Natural killer cell (primary cell): ENCODE measurements around the gene SHISAL1. TPM values are rescaled to one million over a fixed set of nuclear protein-coding genes. Genes with fewer than 3 reads are reported as not detected.

Source experiments
- ATAC-seq, 3 donors: fragments of 150-1000 bp in 2 of 3; fragments of 200-7000 bp in 1 of 3; cut with Tn5 transposase; 1 replicate in 1 of 3; 2 replicates in 2 of 3; pipeline ENCODE4 v1.10.0; 2021; ENCODE audit warnings: mild to moderate bottlenecking in 2 of 3, moderate library complexity in 2 of 3
- DNase-seq, 2 donors: peaks; one replicate each; pipeline versions ENCODE4 v3.0.0 to v3.0.0-alpha.2; 2013 to 2021; ENCODE audit warnings: mixed read lengths in 1 of 2
- H3K27ac ChIP-seq: one replicate; pipeline ENCODE4 v1.5.1; 2013; ENCODE audit warnings: mild to moderate bottlenecking, low read length
- H3K27me3 ChIP-seq: one replicate; pipeline ENCODE4 v1.6.1; 2013; ENCODE audit warnings: low read length; ENCODE audit not compliant: control insufficient read depth, insufficient read depth
- H3K36me3 ChIP-seq: one replicate; pipeline ENCODE4 v1.6.1; 2013; ENCODE audit warnings: low read length; ENCODE audit not compliant: control insufficient read depth, insufficient read depth
- H3K4me1 ChIP-seq: one replicate; pipeline ENCODE4 v1.6.1; 2013; ENCODE audit warnings: low read length; ENCODE audit not compliant: control insufficient read depth, insufficient read depth
- H3K4me3 ChIP-seq: one replicate; pipeline ENCODE4 v1.5.1; 2013; ENCODE audit warnings: low read length
- H3K9me3 ChIP-seq: one replicate; pipeline ENCODE4 v1.6.1; 2013; ENCODE audit warnings: low read length; ENCODE audit not compliant: control insufficient read depth, insufficient read depth
- H3K27ac Mint-ChIP-seq, 2 donors: one replicate each; pipeline ENCODE4 v1.8.0; 2022; ENCODE audit warnings: mild to moderate bottlenecking in 2 of 2, mixed read lengths in 2 of 2, moderate library complexity in 1 of 2
- H3K27me3 Mint-ChIP-seq, 2 donors: one replicate each; pipeline ENCODE4 v1.8.0; 2022; ENCODE audit warnings: low read depth in 2 of 2, mixed read lengths in 2 of 2
- H3K36me3 Mint-ChIP-seq: one replicate; pipeline ENCODE4 v1.8.0; 2022; ENCODE audit warnings: mixed read lengths
- H3K4me1 Mint-ChIP-seq, 2 donors: one replicate each; pipeline ENCODE4 v1.8.0; 2022; ENCODE audit warnings: mixed read lengths in 2 of 2
- H3K4me3 Mint-ChIP-seq: one replicate; pipeline ENCODE4 v1.8.0; 2022; ENCODE audit warnings: mild to moderate bottlenecking, moderate library complexity, mixed read lengths
- H3K9me3 Mint-ChIP-seq, 2 donors: one replicate each; pipeline ENCODE4 v1.8.0; 2022; ENCODE audit warnings: mixed read lengths in 2 of 2
- WGBS: methylation state at CpG from one replicate; pipeline ENCODE4 v1.1.7; 2013; ENCODE audit warnings: missing lambda C conversion rate; ENCODE audit not compliant: insufficient coverage; 5-methylcytosine and 5-hydroxymethylcytosine counted together
- intact Hi-C: fragments of 100-400 bp; cut with micrococcal nuclease; formaldehyde crosslinking; loops from one replicate; pipeline ENCODE4 v1.14.2; 2022
- total RNA-seq, 4 donors: library from RNA; stranded (reverse); fragments of 120-200 nt in 1 of 4; gene quantifications; one replicate each; pipeline versions ENCODE4 v1.2.3 to v1.2.4, GENCODE V29; 2013 to 2022
- TF ChIP-seq, protein P1 (sequence below): fragments of 200-600 bp; IDR thresholded peaks from one replicate; pipeline ENCODE4 v1.8.0; 2022; ENCODE audit warnings: antibody characterized with exemption

Gene SHISAL1
- total RNA-seq, 3 donors from 2014 or later (not counting 1 experiment from before 2014, with no cell fraction given), result not detected

GRCh38 chr22:44256085-44256484 lies 56.7 kb downstream of the SHISAL1 start:
- Histone ChIP-seq H3K27ac (no peak overlapping the region), H3K9me3 (no peaks in the 10 kb centered on the region), H3K4me1 (no peaks in the 10 kb centered on the region), H3K36me3 (no peaks in the 10 kb centered on the region), H3K27me3 (peaks cover 2% of the 10 kb centered on the region), H3K4me3 (no peak overlapping the region)
- Mint-ChIP-seq H3K4me1 (peaks cover 0 to 7% of the 10 kb centered on the region in 2 donors), H3K9me3 (no peaks in the 10 kb centered on the region), H3K36me3 (no peaks in the 10 kb centered on the region), H3K27me3 (peaks cover 36 to 37% of the 10 kb centered on the region in 2 donors), H3K27ac (no peak overlapping the region), H3K4me3 (no peak overlapping the region)
- TF ChIP-seq, protein P1, sequence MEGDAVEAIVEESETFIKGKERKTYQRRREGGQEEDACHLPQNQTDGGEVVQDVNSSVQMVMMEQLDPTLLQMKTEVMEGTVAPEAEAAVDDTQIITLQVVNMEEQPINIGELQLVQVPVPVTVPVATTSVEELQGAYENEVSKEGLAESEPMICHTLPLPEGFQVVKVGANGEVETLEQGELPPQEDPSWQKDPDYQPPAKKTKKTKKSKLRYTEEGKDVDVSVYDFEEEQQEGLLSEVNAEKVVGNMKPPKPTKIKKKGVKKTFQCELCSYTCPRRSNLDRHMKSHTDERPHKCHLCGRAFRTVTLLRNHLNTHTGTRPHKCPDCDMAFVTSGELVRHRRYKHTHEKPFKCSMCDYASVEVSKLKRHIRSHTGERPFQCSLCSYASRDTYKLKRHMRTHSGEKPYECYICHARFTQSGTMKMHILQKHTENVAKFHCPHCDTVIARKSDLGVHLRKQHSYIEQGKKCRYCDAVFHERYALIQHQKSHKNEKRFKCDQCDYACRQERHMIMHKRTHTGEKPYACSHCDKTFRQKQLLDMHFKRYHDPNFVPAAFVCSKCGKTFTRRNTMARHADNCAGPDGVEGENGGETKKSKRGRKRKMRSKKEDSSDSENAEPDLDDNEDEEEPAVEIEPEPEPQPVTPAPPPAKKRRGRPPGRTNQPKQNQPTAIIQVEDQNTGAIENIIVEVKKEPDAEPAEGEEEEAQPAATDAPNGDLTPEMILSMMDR, result no peak
- ATAC-seq (no peak), DNase-seq (no peak)
- intact Hi-C loops, result no loop called here
- WGBS, result 79% methylated on average over 6 of the region's 6 CpGs

- Mint-ChIP-seq H3K4me3 (no peak overlapping the region), H3K36me3 (no peaks in the 10 kb centered on the region), H3K27me3 (peaks cover 37 to 49% of the 10 kb centered on the region in 2 donors), H3K9me3 (peaks cover under 1 to 2% of the 10 kb centered on the region in 2 donors), H3K27ac (no peak overlapping the region), H3K4me1 (peaks cover 0 to 2% of the 10 kb centered on the region in 2 donors)
- DNase-seq (no peak), ATAC-seq (no peak)
- Histone ChIP-seq H3K9me3 (no peaks in the 10 kb centered on the region), H3K36me3 (no peaks in the 10 kb centered on the region), H3K27me3 (peaks cover 2% of the 10 kb centered on the region), H3K4me1 (no peaks in the 10 kb centered on the region), H3K27ac (no peak overlapping the region), H3K4me3 (no peak overlapping the region)
- TF ChIP-seq, protein P1, result no peak
- WGBS, result 85% methylated on average over 2 of the region's 2 CpGs
- intact Hi-C loops, result no loop called here
Observed at GRCh38 chr22:44254811-44255210, 57.9 kb downstream of the SHISAL1 start.

DNA sequence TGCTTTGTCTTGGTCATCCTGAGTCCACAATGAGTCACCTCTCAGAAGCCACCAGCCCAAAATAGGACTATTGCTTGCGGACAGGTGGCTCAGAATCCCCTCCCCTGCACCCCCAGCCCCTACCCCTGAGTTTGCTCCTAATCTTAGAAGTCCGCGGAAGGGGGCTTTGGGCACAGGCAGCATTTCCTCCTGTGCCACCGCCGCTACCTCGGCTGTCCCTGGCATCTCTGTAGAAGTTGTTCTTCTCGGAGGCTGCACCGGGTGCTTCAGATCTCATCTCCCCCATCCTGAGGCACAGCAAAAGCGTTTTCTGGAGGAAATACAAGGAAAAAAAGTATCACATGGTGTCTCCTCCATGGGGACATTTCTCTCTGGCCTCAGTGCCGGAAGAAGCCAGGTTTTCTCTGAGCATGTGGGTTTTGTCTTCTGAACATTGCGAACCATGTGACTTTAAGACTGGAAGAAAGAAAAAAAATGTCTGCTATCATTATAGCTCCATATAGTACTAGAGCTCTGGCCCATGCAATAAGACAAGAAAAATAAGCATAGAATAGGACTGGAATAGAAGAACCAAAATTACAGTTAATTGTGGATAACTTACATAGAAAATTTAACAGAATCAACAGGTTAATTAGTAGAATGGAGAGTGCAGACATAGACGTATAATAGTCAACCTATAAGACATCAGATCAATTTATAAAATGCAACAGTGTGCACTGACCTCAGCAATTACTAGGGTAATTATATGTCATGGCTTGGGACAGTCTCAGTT lies 63.2 kb downstream of the SHISAL1 start:
- Mint-ChIP-seq H3K9me3 (peaks cover 4 to 5% of the 10 kb centered on the region in 2 donors), H3K4me1 (no peaks in the 10 kb centered on the region), H3K27me3 (peaks cover 30 to 54% of the 10 kb centered on the region in 2 donors), H3K27ac (no peak overlapping the region), H3K4me3 (no peak overlapping the region), H3K36me3 (no peaks in the 10 kb centered on the region)
- 88% methylated on average over 10 of the region's 12 CpGs for WGBS
- no peaks in the 10 kb centered on the region for H3K27me3 ChIP-seq
- intact Hi-C loops, result no loop called here
- no peaks in the 10 kb centered on the region for H3K4me1 ChIP-seq
- no peak for ATAC-seq
- DNase-seq, result no peak
- TF ChIP-seq, protein P1, result no peak
- no peak overlapping the region for H3K27ac ChIP-seq
- peaks cover 3% of the 10 kb centered on the region for H3K9me3 ChIP-seq
- H3K36me3 ChIP-seq, result no peaks in the 10 kb centered on the region
- H3K4me3 ChIP-seq, result no peak overlapping the region
